ENCODE results near the gene ADAP1.

The ADAP1 gene

GRCh38 chr7:988963-989529 lies 34.6 kb upstream of the ADAP1 start:
- DNase-seq (ENCODE audit: low read depth) = no peak

GRCh38 chr7:988426-988911 lies 34.0 kb upstream of the ADAP1 start:
- DNase-seq (ENCODE audit: low read depth) = no peak

- no peak for DNase-seq (ENCODE audit: low read depth)
Measured at GRCh38 chr7:987909-988308, 33.4 kb upstream of the ADAP1 start.

DNA sequence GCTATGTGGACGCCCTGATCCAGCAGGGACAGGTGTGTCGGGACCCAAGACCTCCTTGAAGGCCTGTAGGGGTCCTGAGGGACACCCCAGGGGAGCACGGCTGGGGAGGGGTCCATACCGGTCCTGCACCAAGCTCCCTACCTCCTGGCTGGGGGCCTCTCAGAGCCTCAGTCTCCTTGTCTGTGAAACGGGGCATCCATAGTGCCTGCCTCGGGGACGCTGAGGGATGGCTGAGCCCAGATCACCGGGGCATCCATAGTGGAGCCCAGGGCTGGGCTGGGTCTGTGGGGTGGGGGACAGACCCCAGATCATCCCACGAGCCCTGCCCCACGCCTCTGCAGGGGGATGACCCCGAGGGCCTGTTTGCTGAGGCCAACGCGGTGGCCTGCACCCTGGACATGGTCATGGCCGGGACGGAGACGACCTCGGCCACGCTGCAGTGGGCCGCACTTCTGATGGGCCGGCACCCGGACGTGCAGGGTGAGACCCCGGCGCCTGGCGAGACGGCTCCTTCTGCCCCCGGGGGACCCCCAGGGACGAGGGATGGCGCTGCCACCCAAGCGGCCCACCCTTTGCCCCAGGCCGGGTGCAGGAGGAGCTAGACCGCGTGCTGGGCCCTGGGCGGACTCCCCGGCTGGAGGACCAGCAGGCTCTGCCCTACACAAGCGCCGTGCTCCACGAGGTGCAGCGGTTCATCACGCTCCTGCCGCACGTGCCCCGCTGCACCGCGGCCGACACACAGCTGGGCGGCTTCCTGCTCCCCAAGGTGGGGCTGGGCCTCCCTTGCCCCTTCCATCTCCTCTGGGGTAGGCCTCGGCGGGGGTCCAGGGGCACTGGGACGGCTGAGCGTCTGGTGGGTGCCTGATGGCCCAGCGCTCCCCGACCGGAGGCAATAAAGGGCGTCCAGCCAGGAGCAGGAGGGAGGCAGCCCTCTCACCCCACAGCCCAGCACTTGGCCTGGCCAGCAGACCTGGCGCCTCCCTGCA lies 32.6 kb upstream of the ADAP1 start:
- DNase-seq (ENCODE audit: low read depth) = no peak

GRCh38 chr7:985915-986741 lies 31.6 kb upstream of the ADAP1 start:
- no peak for DNase-seq (ENCODE audit: low read depth)

DNA sequence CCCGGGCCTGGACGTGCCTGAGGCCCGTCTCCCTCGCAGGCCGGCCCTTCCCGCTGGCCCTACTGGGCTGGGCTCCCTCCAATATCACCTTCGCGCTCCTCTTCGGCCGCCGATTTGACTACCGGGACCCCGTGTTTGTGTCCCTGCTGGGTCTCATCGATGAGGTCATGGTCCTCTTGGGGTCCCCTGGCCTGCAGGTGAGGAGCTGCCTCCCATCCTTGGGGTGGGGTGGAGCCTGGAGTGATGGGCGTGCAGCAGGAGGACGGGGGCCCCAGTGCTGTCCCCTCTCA lies 30.6 kb upstream of the ADAP1 start:
- no peak for DNase-seq (ENCODE audit: low read depth)

DNA sequence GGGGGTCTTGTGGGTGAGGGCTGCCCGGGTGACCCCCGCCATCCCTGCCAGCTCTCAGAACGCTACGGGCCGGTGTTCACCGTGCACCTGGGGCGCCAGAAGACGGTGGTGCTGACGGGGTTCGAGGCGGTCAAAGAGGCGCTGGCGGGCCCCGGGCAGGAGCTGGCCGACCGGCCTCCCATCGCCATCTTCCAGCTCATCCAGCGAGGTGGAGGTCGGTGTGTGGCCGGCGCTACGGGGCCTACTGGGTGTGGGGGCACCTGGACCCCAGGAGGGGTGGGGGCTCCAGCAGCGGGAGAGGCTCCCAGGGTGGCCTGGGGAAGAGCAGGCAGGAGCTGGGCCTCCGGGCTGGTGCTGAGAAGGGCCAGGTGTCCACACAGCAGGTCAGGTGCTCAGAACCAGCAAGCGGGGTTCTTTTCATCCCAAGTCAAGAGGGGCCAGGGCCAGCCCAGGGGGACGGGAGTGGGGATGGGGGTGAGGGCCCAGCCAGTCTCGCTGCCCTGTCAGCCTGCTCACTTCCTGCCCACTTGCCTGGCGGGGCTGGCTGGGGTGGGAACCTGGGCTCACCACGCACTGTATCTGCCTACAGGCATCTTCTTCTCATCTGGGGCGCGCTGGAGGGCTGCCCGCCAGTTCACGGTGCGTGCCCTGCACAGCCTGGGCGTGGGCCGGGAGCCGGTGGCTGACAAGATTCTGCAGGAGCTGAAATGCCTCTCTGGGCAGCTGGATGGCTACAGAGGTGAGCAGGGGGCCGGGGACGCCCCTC lies 30.1 kb upstream of the ADAP1 start:
- no peak for DNase-seq (ENCODE audit: low read depth)

DNA sequence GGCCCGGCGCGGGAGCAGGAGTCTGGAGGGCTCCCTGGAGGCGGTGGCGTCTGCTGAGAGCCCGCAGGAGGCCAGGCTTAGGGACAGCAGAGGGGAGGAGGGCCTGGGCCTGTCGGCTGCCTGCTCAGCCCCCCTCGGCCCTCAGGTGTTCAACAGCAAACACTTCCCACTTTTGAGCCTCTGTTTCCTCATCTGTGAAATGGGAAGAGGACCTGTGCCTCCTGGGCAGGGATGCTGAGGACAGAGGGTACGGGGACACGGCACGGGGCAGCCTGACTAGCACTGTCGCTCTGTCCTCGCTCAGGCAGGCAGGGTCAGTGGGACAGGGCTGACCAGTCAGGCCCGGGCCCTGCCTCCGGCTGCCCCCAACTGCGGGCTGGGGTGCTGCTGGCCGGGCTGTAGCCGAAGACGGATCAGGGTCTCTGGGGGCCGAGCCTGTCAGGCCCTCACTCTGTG lies 29.2 kb upstream of the ADAP1 start:
- no peak for DNase-seq (ENCODE audit: low read depth)

DNA sequence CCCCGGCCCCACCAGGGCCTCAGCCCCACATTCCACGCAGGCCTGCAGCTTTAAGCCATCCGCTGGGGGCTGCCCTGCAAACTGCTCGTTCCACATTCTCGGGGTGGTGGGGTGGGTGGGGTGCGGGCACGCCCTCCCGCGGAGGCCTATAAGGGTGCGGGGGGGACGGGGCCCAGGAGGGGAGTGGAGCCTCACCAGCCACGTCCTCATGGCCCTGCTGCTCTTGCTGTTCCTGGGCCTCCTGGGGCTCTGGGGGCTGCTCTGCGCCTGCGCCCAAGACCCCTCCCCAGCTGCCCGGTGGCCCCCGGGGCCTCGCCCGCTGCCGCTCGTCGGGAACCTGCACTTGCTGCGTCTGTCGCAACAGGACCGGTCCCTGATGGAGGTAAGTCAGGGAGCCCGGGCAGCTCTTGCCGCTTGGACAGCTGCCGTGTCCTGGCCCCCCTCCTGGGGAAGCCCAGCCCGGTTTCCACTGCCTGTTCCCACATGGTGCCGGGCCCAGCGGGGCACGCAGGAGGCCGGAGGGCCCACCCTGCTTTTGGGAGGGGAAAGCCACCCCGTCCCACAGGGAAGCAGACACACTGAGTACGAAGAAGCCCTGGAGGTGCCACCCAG lies 28.6 kb upstream of the ADAP1 start, which contains the start of gene CYP2W1:
Gene CYP2W1, plus strand, starts transcription at position 178 of the 612 bp plus-strand sequence. Its CDS starts 31 bp downstream, at position 209.
- no peak for DNase-seq (ENCODE audit: low read depth)

DNA sequence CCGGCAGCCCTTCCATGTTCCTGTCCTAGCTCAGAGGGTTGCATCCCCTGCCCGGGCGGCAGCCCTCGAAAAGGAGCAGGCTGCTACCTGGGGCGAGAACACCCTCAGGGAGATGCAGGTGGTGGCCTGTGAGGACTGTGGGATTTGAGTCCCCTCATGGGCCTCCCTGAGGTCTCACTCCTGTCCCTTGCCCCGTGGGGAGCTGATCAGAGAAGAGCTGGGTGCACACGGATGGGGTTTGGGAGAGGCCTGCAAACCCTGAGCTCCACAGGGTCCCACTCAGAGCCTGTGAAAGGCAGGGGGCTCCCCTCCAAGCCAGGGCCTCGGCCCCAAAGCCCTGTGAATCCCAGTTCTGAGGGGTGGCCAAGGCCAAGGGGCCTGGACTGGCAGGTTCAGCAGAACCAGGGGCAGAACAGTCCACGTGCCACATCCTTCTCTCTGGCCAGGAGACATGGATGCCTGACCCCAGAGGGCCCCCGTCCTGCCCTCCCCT lies 28.1 kb upstream of the ADAP1 start:
- no peak for DNase-seq (ENCODE audit: low read depth)

- DNase-seq (ENCODE audit: low read depth) = no peak
Measured at GRCh38 chr7:981793-982510, 27.5 kb upstream of the ADAP1 start.

- DNase-seq (ENCODE audit: low read depth) = no peak
Measured at GRCh38 chr7:979886-980571, 25.5 kb upstream of the ADAP1 start.

- DNase-seq (ENCODE audit: low read depth) = no peak
Measured at GRCh38 chr7:979151-979550, 24.7 kb upstream of the ADAP1 start.

DNA sequence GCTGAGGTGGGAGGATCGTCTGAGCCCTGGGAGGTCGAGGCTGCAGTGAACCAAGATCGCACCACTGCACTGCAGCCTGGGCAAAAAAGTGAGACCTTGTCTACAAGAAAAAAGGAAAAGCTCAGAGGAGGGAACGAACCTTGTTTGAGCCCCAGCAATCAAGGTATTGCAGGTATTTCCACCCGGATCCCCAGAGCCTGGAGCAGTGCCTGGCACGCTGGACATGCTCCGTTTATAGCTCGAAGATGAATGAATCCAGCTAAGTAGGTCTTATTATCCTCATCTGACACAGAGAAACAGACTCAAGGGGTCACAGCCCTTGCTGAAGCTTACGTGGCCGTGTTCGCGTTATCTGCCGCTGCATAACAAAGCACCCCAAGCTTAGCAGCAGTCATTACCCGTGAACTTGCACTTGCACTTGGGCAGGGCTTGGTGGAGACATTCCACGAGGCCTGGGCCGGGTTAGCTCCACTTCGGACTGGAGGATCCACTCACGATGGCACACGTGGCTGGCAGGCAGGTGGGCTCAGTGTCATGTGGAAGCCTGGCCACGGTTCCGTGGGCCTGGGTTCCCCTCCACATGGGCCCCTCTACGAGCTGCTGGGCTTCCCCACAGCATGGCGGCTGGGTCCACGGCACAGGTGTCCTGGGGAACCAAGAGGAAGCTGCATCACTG lies 24.1 kb upstream of the ADAP1 start:
- no peak for DNase-seq (ENCODE audit: low read depth)

- DNase-seq (ENCODE audit: low read depth) = no peak
Measured at GRCh38 chr7:978049-978346, 23.5 kb upstream of the ADAP1 start.

GRCh38 chr7:977326-978048 lies 23.0 kb upstream of the ADAP1 start:
- no peak for DNase-seq (ENCODE audit: low read depth)

DNA sequence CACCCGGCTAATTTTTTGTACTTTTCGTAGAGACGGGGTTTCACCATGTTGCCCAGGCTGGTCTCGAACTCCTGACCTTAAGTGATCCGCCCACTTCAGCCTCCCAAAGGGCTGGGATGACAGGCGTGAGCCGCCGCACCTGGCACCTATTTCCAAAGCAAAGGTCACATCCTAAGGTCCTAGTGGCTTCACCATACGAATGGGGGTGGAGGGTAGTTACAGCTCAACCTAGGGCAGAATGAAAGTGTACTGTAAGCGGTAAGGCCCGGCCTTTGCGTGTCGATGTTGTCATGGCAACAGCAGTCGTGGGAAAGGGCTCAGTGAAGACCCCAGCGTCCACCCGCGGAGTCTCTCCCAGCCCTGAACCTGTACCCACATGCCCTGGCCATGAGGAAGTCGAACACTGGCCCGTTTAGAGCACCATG lies 22.4 kb upstream of the ADAP1 start:
- no peak for DNase-seq (ENCODE audit: low read depth)

DNA sequence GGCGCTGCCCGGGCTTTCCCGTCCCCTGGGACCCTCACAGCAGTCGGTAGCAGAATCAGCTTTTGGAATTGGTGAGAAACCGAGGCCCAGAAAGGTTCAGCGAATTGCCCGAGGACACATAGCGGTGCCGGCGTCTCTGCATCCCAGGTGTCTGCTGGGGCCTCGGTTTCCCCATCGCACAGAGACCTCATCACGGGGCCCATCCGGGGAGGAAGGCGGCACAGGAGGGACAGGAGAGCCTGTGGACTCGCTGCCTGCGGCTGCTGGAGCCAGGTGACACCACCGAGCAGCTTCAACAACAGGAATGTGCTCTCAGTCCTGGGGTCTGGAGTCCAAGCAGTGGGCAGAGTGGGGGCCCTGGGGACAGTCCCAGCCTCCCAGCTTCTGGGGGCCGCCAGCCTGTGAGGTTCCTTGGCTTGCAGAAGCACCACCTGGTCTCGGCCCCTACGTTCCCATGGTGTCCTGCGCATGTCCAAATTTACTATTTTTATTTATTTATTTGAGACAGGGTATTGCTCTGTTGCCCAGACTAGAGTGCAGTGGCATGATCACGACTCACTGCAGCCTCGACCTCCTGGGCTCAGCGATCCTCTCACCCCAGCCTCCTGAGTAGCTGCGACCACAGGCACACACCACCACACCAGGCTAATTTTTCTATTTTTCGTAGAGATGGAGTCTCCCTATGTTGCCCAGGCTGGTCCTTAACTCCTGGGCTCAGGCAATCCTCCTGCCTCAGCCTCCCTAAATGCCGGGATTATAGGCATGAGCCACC lies 21.4 kb upstream of the ADAP1 start:
- no peak for DNase-seq (ENCODE audit: low read depth)

Data from stimulated activated CD8-positive, alpha-beta memory T cell treated with anti-CD3 and anti-CD28 coated beads, Interleukin-15, amount 100 ng/mL, for 24 hours (primary cell).